ENCODE results near the gene CRIM1.

Gene CRIM1

DNA sequence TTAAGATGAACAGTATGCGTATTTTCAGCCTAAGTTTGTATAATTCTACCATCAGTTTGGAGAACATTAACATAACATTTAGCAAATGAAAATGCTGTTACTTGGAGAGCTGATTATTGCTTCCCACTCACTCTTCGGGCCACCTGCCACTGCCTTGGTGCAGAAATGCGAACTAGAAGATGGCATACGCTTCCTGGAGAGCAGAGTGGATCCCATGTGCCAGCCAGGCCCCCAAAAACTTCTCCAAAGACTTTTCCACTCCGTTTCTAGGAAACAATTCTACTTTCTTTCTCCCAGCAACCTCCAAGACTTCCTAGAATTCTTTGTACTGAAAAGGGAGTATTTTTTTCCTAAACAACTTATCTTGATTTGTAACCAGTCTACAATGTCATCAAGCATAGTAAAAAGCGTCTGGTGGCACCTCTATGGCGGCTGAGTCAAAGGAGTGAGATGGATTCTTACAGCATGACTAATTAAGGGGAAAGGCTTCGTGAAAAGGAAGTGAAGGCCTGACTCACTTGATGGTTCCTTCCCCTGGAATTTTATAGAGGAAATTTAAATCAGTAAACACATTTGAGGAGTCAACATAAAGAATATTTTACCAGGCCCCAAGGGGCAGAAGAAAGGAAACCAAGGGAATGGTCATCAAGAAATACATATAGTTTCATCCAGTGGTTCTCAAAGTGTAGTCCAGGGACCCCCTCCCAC lies 205.8 kb downstream of the CRIM1 start:
- no peak for DNase-seq

DNA sequence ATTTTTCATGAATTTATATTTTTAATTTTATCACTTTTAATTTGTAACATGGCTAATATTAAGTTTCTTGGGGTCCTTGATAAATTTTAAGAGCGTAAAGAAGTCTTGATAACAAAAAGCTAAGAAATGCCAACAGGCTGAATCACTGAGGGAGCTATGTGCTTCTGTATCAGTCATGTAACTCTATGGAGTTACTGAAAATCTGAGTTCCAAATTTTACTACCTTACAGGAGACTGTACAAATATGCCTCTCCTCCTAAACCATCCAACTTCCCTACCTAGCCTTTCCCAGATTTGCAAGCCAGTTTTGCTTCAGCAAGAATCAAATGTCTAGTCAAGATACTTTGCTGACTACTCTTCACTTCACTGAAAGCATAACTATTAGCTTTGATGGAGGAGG lies 206.7 kb downstream of the CRIM1 start:
- DNase-seq = no peak

DNA sequence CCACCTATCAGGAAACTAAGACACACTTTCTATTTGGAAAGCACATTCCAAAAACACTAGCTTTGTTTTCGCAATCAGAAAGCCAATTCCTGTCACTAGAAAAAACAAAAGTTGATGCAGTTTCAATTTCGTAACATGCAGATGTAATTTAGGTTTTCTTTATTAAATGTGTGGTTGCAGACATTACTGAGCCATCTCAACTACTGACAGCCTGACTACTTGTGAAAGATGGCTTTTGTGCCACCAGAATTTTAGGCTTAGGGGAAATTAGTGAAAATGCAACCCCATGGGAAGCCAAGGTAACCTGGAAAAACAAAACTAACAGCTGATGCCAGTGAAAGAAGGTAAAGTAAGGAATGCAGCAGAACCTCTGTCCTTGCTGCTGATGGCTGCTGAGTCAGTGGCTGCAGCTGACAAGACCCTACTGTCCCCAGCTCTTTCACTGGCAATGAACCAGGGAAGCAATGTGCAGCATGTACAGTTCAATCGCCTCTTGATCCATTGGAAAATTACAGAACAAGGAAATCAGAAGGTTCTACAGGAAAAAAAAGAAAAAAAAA lies 207.5 kb downstream of the CRIM1 start:
- DNase-seq = no peak

DNA sequence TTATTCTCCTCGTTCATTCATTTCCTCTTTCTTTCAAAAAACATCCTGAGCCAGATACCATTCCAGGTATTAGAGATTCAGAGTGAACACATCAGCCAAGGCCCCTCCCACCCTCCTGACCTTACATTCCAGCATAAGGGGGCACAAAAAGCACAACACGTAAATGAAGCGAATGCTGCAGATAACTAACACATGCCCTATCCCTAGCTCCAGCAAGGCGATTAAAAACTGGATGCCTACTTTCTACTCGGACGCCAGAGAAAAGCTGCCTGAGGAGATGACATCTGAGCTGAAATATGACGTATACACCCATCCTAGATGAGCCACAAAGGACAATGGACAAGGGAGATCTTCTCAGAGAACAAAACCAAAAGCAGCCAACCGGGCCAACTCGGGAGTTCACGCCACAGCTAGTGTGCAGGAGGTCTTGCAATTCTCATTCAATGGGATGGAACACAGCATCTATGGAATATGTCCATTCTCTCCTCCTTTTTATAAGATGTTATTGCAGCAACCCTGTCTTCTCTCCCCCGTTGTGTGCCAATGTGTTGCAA lies 208.9 kb downstream of the CRIM1 start:
- DNase-seq = no peak

DNA sequence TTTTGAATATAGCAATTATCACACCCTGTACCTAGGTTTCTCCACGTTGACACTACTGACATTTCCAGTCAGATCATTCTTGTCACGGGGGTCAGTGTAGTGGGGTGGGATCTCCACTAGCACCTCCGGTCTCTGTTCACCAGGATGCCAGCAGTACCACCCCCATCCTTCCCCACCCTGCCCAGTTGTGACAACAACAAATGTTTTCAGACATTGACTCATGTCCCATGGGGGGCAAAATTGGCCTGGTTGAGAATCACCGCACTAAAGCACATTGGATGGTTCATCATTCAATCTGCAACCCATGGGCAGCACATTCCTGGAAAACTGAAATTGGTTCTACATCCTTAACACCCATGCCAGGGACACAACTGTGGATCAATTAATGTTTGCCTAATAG lies 210.1 kb downstream of the CRIM1 start:
- no peak for DNase-seq

DNA sequence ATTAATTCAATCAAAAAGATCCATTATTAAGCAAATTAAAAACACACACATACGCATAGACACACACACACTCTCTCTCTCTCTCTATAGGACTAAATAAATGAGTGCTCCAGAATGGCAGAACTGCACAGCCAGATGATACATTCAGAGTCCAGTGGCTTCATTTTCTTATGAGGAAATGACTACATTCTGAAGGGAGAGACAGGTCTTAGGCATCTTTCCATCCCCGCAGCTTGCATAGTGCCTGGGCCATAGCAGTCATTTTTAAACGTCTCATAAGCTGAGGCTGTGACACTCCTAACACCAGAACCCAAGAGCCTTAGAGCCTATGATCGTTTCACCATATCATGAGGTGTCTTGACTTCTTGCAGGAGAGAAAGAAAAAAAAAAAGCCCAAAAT lies 211.3 kb downstream of the CRIM1 start:
- no peak for DNase-seq

DNA sequence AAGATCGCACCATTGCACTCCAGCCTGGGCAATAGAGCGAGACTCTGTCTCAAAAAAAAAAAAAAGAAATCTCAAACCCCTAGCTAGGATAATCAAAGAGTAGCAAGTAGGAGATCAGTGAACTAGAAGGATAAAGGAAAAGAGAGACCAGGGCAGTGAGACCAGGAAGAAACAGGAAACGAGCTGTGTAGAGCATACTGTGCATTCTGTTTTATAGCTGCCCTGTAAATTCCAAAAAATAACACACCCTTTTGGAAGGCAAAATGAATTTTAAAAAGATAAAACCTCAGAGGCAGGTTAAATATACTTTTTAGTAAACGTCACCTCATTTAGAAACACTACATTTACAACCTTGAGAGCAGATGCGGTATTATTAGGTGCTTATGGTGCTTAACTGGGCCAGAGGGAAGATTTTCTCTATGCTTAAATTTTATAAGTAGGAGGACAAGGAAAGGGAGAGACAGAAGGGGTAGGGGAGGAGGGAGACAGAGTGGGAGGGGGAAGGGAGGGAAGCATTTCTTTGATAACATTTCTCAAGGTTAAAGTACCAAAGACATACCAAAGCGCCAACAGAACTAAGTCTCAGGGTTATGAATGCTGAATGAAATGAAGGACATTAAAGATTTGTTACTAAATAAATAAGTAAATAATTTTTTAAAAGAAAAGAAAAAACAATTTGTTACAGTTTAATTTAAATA lies 212.3 kb downstream of the CRIM1 start:
- DNase-seq = no peak

DNA sequence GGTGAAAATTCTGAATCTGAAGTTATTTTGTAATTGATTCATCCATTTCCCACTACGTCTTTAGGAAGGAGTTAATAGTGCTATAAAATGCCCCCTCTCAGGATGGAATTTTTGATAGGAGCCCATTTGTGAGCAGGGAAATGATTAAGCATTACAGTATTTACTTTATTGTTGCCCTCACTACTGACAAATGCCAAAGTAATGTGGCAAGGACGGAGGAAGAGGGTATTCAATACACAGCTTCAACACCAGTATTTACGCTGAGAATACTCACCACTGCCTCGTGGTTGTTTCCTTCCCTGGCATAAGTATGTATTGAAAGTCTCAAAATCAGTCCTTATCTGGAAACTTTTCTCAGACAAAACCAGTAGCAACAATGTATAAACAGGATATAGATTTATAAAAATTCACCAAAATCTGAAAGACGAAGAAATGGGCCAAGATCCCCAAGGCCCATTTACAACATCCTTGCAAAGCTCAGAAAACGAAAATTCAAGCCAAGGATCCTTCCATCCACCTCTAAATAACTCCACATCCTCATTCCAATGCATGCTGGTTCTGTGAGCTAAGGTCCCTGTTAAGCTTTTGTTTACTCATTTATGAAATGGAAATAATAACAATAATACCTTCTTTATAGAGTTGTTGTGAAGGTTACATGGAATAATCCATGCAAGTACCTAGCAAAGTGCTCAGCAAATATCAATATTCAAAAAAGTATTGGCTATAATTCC lies 213.1 kb downstream of the CRIM1 start:
- DNase-seq = no peak

DNA sequence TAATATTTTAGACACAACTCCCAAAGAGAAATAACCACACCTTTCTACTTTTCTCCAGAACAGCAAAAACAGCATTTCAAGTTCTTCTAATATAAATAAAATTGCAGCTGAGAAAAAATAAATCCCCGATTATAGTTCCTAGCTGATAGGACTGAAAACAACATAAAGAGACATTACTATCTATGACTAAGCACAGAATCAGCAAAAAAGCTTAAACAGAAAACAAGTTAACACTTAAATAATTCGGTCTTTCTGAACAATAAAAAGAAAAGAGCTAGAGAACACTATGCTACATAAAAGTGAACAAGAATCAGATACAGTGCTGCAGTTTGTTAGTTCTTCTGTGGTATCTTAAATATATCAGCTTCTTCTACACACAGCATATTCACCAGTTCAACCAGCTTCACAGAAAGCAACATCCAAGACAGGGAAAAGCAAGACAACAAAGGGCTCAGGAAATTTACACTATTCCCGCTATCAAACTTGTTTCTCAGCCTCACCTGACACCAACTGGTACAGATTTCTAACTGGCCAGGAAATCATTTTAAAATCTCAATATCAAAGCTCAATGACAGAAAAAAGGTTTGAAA lies 213.8 kb downstream of the CRIM1 start:
- no peak for DNase-seq

DNA sequence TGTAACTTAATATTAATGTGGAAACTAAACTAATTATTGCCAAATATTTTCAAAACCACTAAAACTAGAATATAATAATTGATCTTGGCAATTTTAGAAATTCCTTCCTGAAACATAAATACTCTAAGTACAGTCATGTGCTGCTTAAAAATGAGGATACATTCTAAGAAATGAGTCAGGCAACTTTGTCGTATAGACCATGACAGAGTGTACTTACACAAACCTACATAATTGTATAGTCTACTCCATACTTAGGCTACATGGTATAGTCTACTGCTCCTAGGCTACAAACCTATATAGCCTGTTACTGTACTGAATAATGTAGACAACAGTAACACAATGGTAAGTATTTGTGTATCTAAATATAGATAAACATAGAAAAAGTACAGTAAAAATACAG lies 214.8 kb downstream of the CRIM1 start:
- DNase-seq = no peak

DNA sequence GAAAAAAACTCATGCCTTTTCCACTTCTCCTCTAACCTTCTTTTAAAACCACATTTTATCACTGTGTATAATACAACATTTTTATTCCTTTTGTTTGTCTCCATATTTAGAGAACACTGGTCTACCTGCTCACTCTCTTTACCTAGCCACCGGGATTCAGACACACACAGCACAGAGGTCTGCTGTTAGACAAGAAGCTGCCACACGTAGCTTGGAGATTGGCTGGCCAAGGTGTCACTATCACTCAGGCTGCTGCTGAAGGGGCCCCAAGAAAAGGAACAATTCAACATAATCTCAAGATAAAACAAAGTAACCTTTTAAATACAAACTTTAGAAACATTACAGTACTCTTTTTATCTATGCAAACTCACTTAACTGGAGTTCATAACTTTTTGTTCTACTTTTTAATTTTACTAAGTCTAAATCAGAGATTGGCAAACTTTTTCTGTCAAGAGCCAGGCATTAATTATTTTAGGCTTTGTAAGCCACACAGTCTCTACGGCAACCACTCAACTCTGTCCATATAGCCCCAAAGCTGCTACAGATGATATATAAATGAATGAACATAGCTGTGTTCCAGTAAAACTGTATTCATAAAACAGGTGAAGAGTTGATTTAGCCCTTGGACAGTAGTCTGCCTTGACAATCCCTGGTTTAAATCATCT lies 216.6 kb downstream of the CRIM1 start:
- no peak for DNase-seq

DNA sequence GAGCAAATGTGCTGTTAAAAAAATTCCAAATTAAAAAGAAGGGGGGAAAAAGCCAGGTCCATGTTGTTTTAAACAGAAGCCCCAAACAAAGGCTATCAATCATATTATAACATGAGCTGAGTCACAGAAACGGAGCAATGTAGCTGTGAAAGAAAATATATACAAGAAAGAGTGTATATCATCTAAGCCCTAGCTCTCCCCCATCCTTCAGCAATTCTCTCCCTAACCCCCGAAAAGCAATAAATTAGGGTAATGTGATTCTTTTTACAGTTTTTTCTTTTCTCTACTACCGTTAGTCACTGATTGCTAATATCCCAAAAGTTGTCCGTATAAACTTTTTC lies 217.1 kb downstream of the CRIM1 start:
- no peak for DNase-seq

DNA sequence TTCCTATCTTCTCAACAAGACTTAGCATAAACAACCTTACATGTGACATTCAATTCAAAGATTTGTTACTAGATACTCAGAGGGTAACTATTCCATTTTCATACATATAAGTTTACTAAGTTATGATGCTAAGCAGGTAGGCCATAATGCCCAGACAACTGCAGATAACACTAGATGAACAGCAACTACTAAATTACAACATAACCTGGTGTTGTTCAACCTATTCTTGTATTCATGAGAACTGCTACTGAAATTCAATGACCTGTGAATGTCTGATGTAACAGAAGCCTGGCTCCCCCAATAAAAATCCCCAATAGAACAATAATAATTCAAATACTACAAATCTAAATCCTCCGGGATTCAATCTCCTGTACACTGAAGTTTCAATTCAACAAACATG lies 217.6 kb downstream of the CRIM1 start:
- DNase-seq = no peak

DNA sequence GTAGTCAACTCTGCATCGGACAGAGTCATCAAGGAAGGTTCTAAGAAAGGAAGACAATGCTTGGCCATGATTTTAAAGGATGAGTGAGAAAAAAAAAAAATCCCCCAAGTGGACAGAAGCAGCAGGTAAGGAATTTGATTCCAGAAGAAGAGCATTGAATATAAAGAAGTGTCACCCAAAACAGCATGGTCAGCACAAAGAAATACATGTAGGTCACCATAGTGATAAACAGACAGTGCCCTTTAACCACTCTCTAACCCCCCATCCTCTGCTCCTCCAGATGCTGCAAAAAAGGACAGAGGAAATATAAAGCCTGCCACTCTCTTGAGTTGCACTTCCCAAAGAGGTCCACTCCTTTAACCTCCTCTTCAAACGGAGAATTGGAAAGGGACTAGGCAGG lies 219.0 kb downstream of the CRIM1 start:
- DNase-seq = no peak

DNA sequence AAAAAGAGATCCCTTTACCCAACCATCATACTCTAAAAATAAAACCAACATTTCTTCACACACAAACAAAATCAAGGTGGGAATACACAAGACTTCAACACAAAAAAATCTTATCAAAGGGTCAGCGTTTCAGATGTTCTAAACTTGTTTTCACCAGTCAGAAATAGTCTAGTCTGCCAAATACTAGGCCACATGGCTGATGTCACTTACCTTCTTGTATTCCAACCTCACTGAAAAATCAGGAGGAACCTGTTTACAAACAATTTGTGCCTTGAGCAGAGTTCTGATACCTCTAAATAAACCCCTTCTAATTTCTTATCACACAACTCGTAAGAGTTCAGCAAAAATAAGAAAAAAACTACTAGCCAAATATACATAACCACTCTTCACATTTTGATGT lies 222.3 kb downstream of the CRIM1 start:
- DNase-seq = no peak

DNA sequence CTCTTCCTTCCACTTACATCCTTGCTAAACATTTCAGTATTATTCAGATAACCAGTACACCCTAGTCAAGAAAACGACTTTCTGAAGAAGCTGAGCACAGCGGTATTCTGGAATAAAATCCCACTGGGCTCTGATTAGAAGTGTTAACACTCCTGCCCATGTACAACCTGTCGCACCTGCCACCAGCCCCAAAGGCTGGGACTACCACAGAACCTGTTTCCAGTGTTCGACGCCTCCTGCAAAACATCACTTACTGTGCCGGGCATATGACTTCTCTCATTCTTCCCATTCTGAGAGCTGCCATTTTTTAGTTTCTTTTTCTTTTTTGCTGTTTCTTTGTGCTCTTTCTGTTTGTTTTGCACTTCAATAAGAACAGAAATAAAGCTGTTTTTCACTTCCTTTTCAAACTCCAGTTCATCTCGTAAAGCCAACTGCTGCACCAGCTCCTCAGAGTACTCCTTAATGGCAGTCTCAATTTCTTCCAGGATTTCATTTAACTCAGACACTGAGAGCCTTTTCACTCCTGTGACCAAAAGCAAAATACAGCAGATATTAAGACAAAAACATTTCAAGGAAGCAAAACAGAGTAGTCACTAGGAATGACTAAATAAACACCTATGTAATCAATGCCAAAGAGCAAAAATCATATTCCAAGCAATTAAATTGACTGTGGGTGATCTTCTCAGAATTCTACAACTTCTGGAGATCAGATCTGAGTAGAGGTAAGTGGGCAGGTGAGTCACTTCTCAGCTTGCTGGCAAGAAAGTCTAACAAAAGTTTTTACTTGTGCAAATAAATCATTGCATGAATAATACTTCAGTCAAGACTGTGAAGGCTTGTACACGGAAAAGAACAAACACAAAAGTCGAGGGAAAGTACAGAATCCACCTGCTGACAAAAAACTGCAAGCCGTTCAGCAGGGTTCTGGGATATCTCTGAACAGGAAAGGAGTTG lies 223.0 kb downstream of the CRIM1 start:
- DNase-seq = no peak

DNA sequence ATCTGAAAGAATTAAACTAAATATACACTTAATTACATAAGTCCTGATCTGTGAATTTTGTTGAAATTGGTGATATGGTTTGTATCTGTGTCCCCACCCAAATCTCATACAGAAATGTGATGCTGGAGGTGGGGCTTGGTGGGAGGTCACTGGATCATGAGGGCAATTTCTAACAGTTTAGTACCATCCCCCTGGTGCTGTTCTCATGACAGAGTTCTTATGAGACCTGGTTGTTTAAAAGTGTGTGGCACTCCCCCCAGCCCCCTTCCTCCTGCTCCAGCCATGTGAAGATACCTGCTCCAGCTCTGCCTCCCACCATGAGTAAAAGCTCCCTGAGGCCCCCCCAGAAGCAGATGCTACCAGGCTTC lies 223.7 kb downstream of the CRIM1 start:
- no peak for DNase-seq

DNA sequence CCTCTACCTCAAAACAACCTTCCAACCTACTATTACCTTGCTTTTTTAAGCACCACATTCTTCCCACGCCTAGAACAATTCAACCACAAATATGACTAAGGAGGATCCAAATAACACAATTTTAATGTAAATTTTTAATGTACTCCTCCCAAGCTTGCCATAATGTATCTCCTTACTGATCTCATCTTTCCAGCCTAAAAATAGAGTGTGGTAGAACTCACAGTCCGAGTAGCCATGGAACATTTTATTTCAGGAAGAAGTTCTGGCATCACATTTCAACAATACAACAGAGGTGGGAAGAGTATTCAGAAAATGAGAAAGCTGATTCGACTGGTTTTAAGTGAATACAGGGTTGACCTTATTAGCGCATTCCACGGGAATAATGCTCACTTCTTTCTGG lies 227.0 kb downstream of the CRIM1 start:
- no peak for DNase-seq

DNA sequence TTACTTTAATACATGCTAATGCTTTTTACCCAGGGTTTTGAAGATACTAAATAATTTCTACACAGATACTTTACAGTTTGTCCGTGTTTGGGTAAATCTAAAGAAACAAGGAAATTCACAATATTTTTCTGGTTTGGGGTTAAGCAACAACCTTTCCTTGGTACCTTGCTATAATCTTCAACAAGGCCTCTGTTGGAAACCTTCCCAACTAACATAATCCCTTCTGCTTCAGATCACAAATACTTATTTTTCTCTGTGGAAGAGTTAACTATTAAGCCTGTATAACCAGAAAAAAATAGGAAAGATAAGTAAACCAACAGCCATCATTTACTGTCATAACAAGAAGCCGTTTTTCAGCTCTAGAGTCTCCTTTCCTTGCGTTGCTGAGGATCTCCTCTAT lies 227.4 kb downstream of the CRIM1 start:
- no peak for DNase-seq

DNA sequence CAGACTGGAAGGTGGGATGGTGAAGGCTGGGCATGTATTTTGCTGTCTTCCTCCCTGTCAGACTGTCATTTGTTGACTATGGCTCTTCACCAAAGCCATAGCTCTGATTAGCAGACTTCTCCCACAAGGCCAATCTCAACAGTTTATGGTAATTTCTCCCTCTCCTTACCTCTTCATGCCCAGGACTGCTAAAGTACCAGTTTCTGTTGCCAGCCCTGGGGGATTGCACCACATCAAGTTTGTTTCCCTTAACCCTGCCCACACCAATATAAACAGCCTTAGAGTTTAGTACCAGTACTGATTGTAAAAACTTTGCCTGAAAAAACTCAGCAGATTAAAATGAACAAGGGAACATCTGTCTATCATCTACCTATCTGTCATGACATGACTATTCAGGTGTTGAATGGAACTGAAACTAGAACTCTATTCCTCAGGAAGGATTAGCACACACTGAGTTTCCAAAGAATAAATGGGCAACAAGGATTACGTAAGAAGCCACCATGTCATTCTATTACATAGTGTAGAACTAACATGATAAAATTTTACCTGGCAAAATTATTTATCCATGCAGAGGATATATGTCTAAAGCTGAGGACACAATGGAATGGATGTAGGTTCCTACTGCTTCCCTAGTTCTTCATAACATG lies 228.7 kb downstream of the CRIM1 start:
- DNase-seq = no peak

DNA sequence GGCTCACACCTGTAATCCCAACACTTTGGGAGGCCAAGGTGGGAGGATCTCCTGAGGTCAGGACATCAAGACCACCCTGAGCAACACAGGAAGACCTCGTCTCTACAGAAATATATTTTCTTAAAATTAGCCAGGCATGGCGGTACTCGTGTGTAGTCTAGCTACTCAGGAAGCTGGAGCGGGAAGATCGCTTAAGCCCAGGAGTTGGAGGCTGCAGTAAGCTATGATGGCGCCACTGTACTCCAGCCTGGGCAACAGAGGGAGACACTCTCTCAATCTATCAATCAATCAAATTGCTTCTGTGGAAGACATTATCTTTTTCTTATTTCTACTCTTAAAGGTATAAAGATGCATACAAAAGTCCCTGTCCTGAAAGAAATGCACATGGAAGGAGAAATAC lies 231.1 kb downstream of the CRIM1 start:
- no peak for DNase-seq
